ENCODE data around the gene PGPEP1.

- no peak for TF ChIP-seq SIN3A (IDR thresholded peaks at IDR 0.05; ENCODE audit: borderline replicate concordance, insufficient read depth, low read length)
- no peak for TF ChIP-seq TAF1 (IDR thresholded peaks at IDR 0.05; ENCODE audit: borderline replicate concordance, insufficient read depth, low read length)
Observed at GRCh38 chr19:18414504-18415177, 74.2 kb downstream of the PGPEP1 start.

All from PFSK-1 (cell line).